Karpas-422 (cell line): ENCODE data around the gene TUSC2. TPM values are rescaled to one million over a fixed set of nuclear protein-coding genes. Genes with fewer than 3 reads are reported as not detected.

Experiments used
- DNase-seq: peaks from one replicate; pipeline ENCODE4 v3.0.0-alpha.2; 2015
- H2AFZ ChIP-seq: fragments of 200-600 bp; sonication (generic); 2 replicates; pipeline ENCODE4 v1.6.1; 2014; ENCODE audit warnings: antibody characterized with exemption, low read length, mixed read lengths
- H3K27ac ChIP-seq: fragments of 200-600 bp; sonication (generic); 2 replicates; pipeline ENCODE4 v1.5.1; 2014; ENCODE audit warnings: mild to moderate bottlenecking, low read length, moderate library complexity
- H3K27me3 ChIP-seq: fragments of 200-600 bp; sonication (generic); 2 replicates; pipeline ENCODE4 v1.6.1; 2014; ENCODE audit warnings: low read length, mixed read lengths
- H3K36me3 ChIP-seq: fragments of 200-600 bp; sonication (generic); 2 replicates; pipeline ENCODE4 v1.6.1; 2014; ENCODE audit warnings: low read length, mixed read lengths; ENCODE audit not compliant: insufficient read depth
- H3K4me1 ChIP-seq: fragments of 200-600 bp; sonication (generic); 2 replicates; pipeline ENCODE4 v1.6.1; 2014; ENCODE audit warnings: mild to moderate bottlenecking, low read length, mixed read lengths
- H3K4me2 ChIP-seq: fragments of 200-600 bp; sonication (generic); 2 replicates; pipeline ENCODE4 v1.6.1; 2014; ENCODE audit warnings: low read length, low read depth, mild to moderate bottlenecking; ENCODE audit not compliant: poor library complexity, severe bottlenecking
- H3K4me3 ChIP-seq: fragments of 200-600 bp; sonication (generic); 2 replicates; pipeline ENCODE4 v1.5.1; 2014; ENCODE audit warnings: mild to moderate bottlenecking, antibody characterized with exemption, low read length, mixed read lengths
- H3K79me2 ChIP-seq: fragments of 200-600 bp; sonication (generic); 2 replicates; pipeline ENCODE4 v1.6.1; 2014; ENCODE audit warnings: mild to moderate bottlenecking, low read length, mixed read lengths
- H3K9ac ChIP-seq: fragments of 200-600 bp; sonication (generic); 2 replicates; pipeline ENCODE4 v1.6.0; 2014; ENCODE audit warnings: low read length
- H3K9me2 ChIP-seq: fragments of 200-600 bp; sonication (generic), shearing (Covaris generic); replicated peaks from 2 replicates; pipeline ENCODE4 v1.6.0; 2014; ENCODE audit warnings: mild to moderate bottlenecking, low read length, moderate library complexity; ENCODE audit not compliant: insufficient read depth
- H3K9me3 ChIP-seq: fragments of 300-700, 200-600 bp; sonication (generic); 2 replicates; pipeline ENCODE4 v1.6.1; 2014; ENCODE audit warnings: low read length, mixed read lengths
- H4K20me1 ChIP-seq: fragments of 200-600 bp; sonication (generic); 2 replicates; pipeline ENCODE4 v1.6.1; 2014; ENCODE audit warnings: mild to moderate bottlenecking, antibody characterized with exemption, low read length, low read depth; ENCODE audit not compliant: insufficient read depth
- total RNA-seq: library from RNA; depleted of rRNA; stranded (reverse); fragments of >200 nt; shearing (Covaris generic); gene quantifications from 2 replicates; pipeline ENCODE4 v1.2.3, GENCODE V29; 2014; ENCODE audit warnings: low replicate concordance

TUSC2 gene
- total RNA-seq, 1 experiment from 2014 or later = 38.1 TPM

DNA sequence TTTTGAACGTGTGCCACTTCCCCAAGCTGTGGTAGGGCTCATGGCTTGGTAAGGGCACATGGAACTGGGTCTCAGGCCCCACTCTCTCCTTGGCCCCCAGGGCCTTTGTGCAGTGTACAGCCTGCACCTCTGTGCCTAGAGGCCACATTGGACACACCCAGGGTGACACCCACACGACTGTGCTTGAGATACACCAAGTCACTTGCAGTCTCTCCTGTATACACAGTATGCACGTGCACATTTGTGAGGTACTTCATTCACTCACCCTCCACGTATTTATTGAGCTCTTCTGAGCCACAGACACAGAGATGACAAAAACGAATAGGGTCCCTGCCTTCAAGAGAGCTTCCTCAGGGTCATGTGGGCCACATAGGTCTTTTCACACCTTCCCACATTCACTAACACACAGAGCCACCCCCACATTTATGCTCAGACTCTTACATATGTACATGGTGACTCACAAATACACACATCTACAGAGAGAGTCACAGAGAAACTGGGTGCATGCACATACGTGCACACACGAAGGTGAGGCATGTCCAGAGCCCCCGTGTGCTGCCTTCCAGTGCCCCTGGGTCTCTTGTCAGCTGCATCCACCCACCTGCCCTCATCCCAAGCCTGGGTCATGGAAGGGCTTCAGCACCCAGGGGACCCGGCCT lies 41.1 kb upstream of the TUSC2 start:
- Histone ChIP-seq H3K36me3 (no peaks in the 10 kb centered on the region), H3K4me2 (no peak overlapping the region), H2AFZ (no peak overlapping the region), H3K9me2 (no peaks in the 10 kb centered on the region), H3K27me3 (no peaks in the 10 kb centered on the region), H3K4me1 (peaks cover 5% of the 10 kb centered on the region), H3K9me3 (no peaks in the 10 kb centered on the region), H3K27ac (no peak overlapping the region), H4K20me1 (no peaks in the 10 kb centered on the region), H3K9ac (no peak overlapping the region), H3K4me3 (no peak overlapping the region), H3K79me2 (no peaks in the 10 kb centered on the region)
- DNase-seq = no peak

DNA sequence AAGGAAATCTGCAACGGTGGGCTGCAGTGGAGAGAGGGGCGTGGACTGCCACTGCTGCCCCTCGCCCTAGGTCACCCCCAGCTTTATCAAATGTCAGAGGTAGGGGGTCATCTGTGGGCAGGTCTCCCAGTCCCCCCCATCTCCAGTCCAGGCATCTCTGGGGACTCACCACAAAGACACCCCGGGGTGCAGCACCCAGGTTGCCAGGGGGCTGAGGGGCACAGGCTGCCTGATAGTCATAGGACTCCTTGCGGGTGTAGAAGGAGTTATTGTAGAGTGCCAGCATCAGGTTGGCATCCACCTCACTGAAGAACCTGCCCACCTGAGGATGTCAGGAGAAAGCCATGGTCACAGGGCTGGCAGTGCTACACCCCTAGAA lies 37.8 kb upstream of the TUSC2 start:
- Histone ChIP-seq H2AFZ (no peak overlapping the region), H3K4me2 (peak overlapping the region; percentile 53), H3K9ac (0 out of 2 replicates have a peak overlapping the region, but pooled peaks have one; percentile 50)

GRCh38 chr3:50365080-50365841 lies 37.2 kb upstream of the TUSC2 start:
- H3K36me3 ChIP-seq = no peaks in the 10 kb centered on the region
- H3K4me2 ChIP-seq = peak overlapping the region; percentile 53
- H3K9me2 ChIP-seq = no peaks in the 10 kb centered on the region
- peaks cover 5% of the 10 kb centered on the region for H3K4me1 ChIP-seq
- peak; percentile 91 for DNase-seq
- H3K9me3 ChIP-seq = no peaks in the 10 kb centered on the region
- H2AFZ ChIP-seq = no peak overlapping the region; the same call in 1 of the 2 replicates
- H3K9ac ChIP-seq = peak overlapping the region; percentile 50; the same call in 1 of the 2 replicates
- peak overlapping the region; percentile 51; the same call in 1 of the 2 replicates for H3K4me3 ChIP-seq
- H4K20me1 ChIP-seq = no peaks in the 10 kb centered on the region
- no peaks in the 10 kb centered on the region for H3K27me3 ChIP-seq
- no peaks in the 10 kb centered on the region for H3K79me2 ChIP-seq
- H3K27ac ChIP-seq = no peak overlapping the region

More for the DNA sequence above, 37.8 kb upstream of the TUSC2 start:
- no peaks in the 10 kb centered on the region for H3K27me3 ChIP-seq
- no peaks in the 10 kb centered on the region for H3K9me2 ChIP-seq
- no peak overlapping the region for H3K27ac ChIP-seq
- H3K36me3 ChIP-seq = no peaks in the 10 kb centered on the region
- H3K9me3 ChIP-seq = no peaks in the 10 kb centered on the region
- H3K4me1 ChIP-seq = peaks cover 5% of the 10 kb centered on the region
- H3K4me3 ChIP-seq = no peak overlapping the region
- no peak for DNase-seq
- no peaks in the 10 kb centered on the region for H4K20me1 ChIP-seq
- no peaks in the 10 kb centered on the region for H3K79me2 ChIP-seq

DNA sequence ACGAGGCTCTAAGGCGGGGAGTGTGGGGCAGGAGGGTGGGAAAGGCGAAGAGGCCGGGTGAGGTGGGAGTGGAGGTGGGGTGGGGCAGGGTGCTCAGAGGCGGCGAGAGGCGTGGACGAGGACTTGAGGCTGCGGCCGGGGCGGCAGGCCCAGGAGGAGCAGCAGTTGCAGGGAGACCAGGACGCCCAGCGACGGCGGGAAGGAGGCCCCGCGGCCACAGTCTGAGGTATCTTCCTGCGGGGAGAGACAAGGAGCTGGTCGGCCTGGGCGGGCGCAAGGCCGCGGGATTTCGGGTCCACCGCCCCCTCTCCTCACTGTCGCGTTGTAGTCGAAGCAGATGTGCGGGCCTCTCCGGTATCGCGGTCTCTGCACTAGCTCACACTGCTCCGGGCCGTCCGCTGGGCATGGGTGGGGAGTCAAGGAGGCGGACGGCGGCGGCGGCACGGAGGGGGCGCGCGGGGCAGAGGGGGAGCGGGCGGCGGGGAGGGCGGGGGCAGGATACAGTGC lies 36.6 kb upstream of the TUSC2 start:
- no peak for DNase-seq
- Histone ChIP-seq H3K79me2 (no peaks in the 10 kb centered on the region), H3K4me1 (peaks cover 12% of the 10 kb centered on the region), H3K9ac (no peak overlapping the region), H4K20me1 (no peaks in the 10 kb centered on the region), H3K9me3 (no peaks in the 10 kb centered on the region), H3K4me2 (no peak overlapping the region), H3K4me3 (no peak overlapping the region), H3K36me3 (no peaks in the 10 kb centered on the region), H3K27me3 (no peaks in the 10 kb centered on the region), H3K27ac (no peak overlapping the region), H2AFZ (no peak overlapping the region), H3K9me2 (no peaks in the 10 kb centered on the region)

- H3K9me3 ChIP-seq = no peaks in the 10 kb centered on the region
- peaks cover 42% of the 10 kb centered on the region for H3K79me2 ChIP-seq
- H3K4me1 ChIP-seq = peaks cover 41% of the 10 kb centered on the region
- H4K20me1 ChIP-seq = no peaks in the 10 kb centered on the region; the same call in 1 of the 2 replicates
- no peak for DNase-seq
- H3K9me2 ChIP-seq = no peaks in the 10 kb centered on the region
- H3K4me3 ChIP-seq = peak overlapping the region; percentile 83
- H3K4me2 ChIP-seq = peak overlapping the region; percentile 70
- no peaks in the 10 kb centered on the region for H3K27me3 ChIP-seq
- H3K36me3 ChIP-seq = 0 out of 2 replicates have a peak, but pooled peaks cover 5% of the 10 kb centered on the region
- no peak overlapping the region for H3K27ac ChIP-seq
- peak overlapping the region; percentile 76 for H2AFZ ChIP-seq
- peak overlapping the region; percentile 59 for H3K9ac ChIP-seq
Observed at GRCh38 chr3:50359760-50360110, 31.7 kb upstream of the TUSC2 start.

DNA sequence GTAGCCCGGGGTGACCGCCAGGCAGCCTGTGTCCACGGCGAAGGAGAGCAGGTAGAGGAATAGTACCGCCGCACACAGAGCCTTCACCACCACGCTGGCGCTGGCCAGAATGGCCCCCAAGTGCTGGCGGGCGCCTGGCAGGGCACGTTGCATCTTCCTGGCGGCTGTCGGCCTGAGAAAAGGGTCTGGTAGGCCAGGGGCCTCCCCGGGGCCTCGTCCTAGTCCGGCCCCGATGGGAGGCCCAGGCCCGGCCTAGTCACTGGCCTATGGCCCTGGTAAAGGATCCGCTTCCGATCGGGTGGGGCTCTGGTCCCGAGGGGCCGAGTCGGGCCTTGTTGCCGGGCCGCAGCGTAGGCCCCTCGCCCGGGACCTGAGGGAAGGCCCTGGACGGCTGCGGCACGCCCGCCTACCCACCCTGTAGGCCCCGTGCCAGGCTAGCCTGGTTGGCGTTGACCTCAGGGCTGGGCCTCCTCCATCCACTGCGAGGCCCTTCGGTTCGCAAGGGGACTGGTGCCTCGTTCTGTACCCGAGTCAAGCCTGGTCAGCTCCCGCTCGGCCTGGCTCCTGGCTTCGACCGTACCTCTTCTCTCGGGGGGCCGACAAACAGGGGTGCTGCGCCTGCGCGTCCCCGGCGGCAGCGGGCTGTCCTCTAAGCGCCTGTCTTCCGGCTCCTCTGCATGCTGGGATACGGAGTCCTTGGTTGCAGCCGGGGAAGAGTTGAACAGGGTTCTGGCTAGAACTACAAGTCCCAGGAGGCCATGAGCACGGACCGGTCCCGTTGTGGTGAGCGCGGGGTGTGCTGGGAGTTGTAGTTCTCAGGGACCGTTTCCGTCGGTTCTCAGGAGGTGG lies 31.1 kb upstream of the TUSC2 start, which contains the start of gene TMEM115:
TSS of gene TMEM115 (minus strand) at position 611 of the 849 bp plus-strand sequence. CDS start at position 153, 458 bp downstream.
- Histone ChIP-seq H3K4me1 (peaks cover 41% of the 10 kb centered on the region), H2AFZ (peak within 1 kb of the TSS; percentile 76), H3K4me3 (peak within 1 kb of the TSS; percentile 83), H3K9me3 (no peaks in the 10 kb centered on the region), H3K9ac (peak within 1 kb of the TSS; percentile 93), H3K36me3 (peaks cover 6% of the 10 kb centered on the region; the same call in 1 of the 2 replicates), H3K9me2 (no peaks in the 10 kb centered on the region), H4K20me1 (no peaks in the 10 kb centered on the region; the same call in 1 of the 2 replicates), H3K27me3 (no peaks in the 10 kb centered on the region), H3K4me2 (peak within 1 kb of the TSS; percentile 70), H3K79me2 (peaks cover 42% of the 10 kb centered on the region), H3K27ac (no peak within 1 kb of the TSS)
- DNase-seq = peak; percentile 99

DNA sequence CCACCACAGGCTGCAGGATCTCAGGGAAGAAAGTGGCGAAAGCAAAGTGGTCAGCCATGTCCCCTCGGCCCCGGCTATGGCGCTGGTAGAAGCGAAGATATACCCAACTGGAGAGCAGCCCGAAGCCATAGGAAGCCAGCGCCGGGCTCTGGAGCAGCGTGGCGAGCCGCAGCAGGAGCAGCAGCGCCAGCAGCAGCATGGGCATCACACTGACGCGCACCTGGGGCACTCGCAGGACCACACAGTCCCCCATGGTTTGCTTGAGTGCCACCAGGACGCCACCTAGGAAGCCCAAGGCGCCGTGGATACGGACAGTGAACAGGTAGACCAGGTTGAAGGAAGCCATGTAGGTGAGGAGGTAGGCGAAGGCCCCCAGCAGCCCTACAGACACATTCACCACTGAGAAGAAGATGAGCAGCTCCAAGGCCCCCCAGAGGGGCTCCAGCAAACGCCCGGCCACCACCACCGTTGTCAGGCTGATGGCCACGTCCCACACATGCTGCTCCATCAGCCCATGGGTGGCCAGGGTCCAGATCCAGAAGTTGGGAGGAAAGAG lies 30.4 kb upstream of the TUSC2 start:
- no peaks in the 10 kb centered on the region for H3K9me3 ChIP-seq
- H3K36me3 ChIP-seq = peaks cover 8% of the 10 kb centered on the region; the same call in 1 of the 2 replicates
- no peak overlapping the region for H3K27ac ChIP-seq
- peak overlapping the region; percentile 70 for H3K4me2 ChIP-seq
- peak overlapping the region; percentile 93 for H3K9ac ChIP-seq
- H3K79me2 ChIP-seq = peaks cover 42% of the 10 kb centered on the region
- no peaks in the 10 kb centered on the region for H3K9me2 ChIP-seq
- peak overlapping the region; percentile 83 for H3K4me3 ChIP-seq
- no peaks in the 10 kb centered on the region for H3K27me3 ChIP-seq
- H2AFZ ChIP-seq = no peak overlapping the region
- DNase-seq = no peak
- peaks cover 41% of the 10 kb centered on the region for H3K4me1 ChIP-seq
- no peaks in the 10 kb centered on the region; the same call in 1 of the 2 replicates for H4K20me1 ChIP-seq
